ENCODE results near the gene SLC4A2. TPM values are rescaled to one million over a fixed set of nuclear protein-coding genes. Genes with fewer than 3 reads are reported as not detected.

SLC4A2 gene
- total and polyA plus RNA-seq, 4 donors, result 27.5 to 98.8 (median 72.6) TPM

DNA sequence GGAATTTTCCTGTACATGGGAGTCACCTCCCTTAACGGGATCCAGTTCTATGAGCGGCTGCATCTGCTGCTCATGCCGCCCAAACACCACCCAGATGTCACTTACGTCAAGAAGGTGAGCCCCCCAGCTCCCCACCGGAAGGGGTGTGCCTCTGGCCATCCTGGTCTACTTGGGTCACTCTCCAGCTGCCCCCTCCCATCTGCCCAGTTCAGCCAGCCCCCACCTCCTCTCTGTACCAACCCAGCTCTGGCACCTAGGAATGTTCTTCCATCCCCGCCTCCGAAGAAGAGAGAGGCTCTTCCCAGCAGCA, 16.2 kb downstream of the SLC4A2 start:
- Histone ChIP-seq H3K4me3 (ENCODE audit: low read depth in 1 of 3, low read length in 3 of 3) (no peak overlapping the region), H3K36me3 (ENCODE audit: control insufficient read depth in 4 of 4, insufficient read depth in 3 of 4, low read depth in 1 of 4, low read length in 3 of 4) (peaks cover 25 to 59% (median 35%) of the 10 kb centered on the region in 4 donors), H3K9ac (ENCODE audit: low read depth in 1 of 2, low read length in 2 of 2) (no peak overlapping the region), H3K4me1 (ENCODE audit: control insufficient read depth in 4 of 4, insufficient read depth in 4 of 4, low read length in 3 of 4) (peaks cover 8 to 20% (median 14%) of the 10 kb centered on the region in 4 donors), H3K27me3 (ENCODE audit: control insufficient read depth in 4 of 4, insufficient read depth in 4 of 4, low read length in 3 of 4) (no peaks in the 10 kb centered on the region), H3K9me3 (ENCODE audit: control insufficient read depth in 4 of 4, low read length in 3 of 4) (no peaks in the 10 kb centered on the region), H3K27ac (ENCODE audit: low read depth in 1 of 2, low read length in 2 of 2) (no peak overlapping the region)
- 90% methylated on average over 7 of the region's 7 CpGs for WGBS
- no peak for DNase-seq (ENCODE audit: low spot score)
- TF ChIP-seq GABPA (IDR thresholded peaks at IDR 0.05 in 1 of 2, conservative IDR thresholded peaks at IDR 0.05 in 1 of 2) (no peak), RXRA (IDR thresholded peaks at IDR 0.05) (no peak), JUND (IDR thresholded peaks at IDR 0.05) (no peak), YY1 (IDR thresholded peaks at IDR 0.05) (no peak), FOXA1 (IDR thresholded peaks at IDR 0.05) (no peak), FOXA2 (IDR thresholded peaks at IDR 0.05) (no peak), HNF4A (conservative IDR thresholded peaks at IDR 0.05) (no peak), RAD21 (IDR thresholded peaks at IDR 0.05) (no peak)
- TF ChIP-seq, protein P1, sequence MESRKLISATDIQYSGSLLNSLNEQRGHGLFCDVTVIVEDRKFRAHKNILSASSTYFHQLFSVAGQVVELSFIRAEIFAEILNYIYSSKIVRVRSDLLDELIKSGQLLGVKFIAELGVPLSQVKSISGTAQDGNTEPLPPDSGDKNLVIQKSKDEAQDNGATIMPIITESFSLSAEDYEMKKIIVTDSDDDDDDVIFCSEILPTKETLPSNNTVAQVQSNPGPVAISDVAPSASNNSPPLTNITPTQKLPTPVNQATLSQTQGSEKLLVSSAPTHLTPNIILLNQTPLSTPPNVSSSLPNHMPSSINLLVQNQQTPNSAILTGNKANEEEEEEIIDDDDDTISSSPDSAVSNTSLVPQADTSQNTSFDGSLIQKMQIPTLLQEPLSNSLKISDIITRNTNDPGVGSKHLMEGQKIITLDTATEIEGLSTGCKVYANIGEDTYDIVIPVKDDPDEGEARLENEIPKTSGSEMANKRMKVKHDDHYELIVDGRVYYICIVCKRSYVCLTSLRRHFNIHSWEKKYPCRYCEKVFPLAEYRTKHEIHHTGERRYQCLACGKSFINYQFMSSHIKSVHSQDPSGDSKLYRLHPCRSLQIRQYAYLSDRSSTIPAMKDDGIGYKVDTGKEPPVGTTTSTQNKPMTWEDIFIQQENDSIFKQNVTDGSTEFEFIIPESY (IDR thresholded peaks at IDR 0.05), result no peak
- TF ChIP-seq, protein P2, sequence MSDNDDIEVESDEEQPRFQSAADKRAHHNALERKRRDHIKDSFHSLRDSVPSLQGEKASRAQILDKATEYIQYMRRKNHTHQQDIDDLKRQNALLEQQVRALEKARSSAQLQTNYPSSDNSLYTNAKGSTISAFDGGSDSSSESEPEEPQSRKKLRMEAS (IDR thresholded peaks at IDR 0.05), result no peak
- TF ChIP-seq, protein P3, sequence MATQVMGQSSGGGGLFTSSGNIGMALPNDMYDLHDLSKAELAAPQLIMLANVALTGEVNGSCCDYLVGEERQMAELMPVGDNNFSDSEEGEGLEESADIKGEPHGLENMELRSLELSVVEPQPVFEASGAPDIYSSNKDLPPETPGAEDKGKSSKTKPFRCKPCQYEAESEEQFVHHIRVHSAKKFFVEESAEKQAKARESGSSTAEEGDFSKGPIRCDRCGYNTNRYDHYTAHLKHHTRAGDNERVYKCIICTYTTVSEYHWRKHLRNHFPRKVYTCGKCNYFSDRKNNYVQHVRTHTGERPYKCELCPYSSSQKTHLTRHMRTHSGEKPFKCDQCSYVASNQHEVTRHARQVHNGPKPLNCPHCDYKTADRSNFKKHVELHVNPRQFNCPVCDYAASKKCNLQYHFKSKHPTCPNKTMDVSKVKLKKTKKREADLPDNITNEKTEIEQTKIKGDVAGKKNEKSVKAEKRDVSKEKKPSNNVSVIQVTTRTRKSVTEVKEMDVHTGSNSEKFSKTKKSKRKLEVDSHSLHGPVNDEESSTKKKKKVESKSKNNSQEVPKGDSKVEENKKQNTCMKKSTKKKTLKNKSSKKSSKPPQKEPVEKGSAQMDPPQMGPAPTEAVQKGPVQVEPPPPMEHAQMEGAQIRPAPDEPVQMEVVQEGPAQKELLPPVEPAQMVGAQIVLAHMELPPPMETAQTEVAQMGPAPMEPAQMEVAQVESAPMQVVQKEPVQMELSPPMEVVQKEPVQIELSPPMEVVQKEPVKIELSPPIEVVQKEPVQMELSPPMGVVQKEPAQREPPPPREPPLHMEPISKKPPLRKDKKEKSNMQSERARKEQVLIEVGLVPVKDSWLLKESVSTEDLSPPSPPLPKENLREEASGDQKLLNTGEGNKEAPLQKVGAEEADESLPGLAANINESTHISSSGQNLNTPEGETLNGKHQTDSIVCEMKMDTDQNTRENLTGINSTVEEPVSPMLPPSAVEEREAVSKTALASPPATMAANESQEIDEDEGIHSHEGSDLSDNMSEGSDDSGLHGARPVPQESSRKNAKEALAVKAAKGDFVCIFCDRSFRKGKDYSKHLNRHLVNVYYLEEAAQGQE (IDR thresholded peaks at IDR 0.05), result no peak

DNA sequence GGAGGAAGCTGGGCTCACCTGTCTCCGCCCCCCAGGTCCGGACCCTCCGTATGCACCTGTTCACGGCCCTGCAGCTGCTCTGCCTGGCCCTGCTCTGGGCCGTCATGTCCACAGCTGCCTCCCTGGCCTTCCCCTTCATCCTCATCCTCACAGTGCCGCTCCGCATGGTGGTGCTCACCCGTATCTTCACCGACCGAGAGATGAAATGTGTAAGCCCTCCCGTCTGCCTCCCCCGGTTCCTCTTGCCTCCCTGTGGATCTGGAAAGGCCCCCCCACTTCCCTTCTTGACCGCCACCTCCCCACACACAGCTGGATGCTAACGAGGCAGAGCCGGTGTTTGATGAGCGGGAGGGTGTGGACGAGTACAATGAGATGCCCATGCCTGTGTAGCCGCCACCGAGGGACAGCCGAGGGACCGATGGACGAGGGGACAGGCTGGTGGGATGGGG, 16.6 kb downstream of the SLC4A2 start:
- Histone ChIP-seq H3K36me3 (ENCODE audit: control insufficient read depth in 4 of 4, insufficient read depth in 3 of 4, low read depth in 1 of 4, low read length in 3 of 4) (peaks cover 23 to 55% (median 32%) of the 10 kb centered on the region in 4 donors), H3K27ac (ENCODE audit: low read depth in 1 of 2, low read length in 2 of 2) (no peak overlapping the region), H3K9me3 (ENCODE audit: control insufficient read depth in 4 of 4, low read length in 3 of 4) (no peaks in the 10 kb centered on the region), H3K27me3 (ENCODE audit: control insufficient read depth in 4 of 4, insufficient read depth in 4 of 4, low read length in 3 of 4) (no peaks in the 10 kb centered on the region), H3K4me1 (ENCODE audit: control insufficient read depth in 4 of 4, insufficient read depth in 4 of 4, low read length in 3 of 4) (peaks cover 8 to 23% (median 15%) of the 10 kb centered on the region in 4 donors), H3K4me3 (ENCODE audit: low read depth in 1 of 3, low read length in 3 of 3) (no peak overlapping the region), H3K9ac (ENCODE audit: low read depth in 1 of 2, low read length in 2 of 2) (no peak overlapping the region)
- WGBS, result 89% methylated on average over 22 of the region's 22 CpGs
- DNase-seq (ENCODE audit: low spot score), result no peak
- TF ChIP-seq RXRA (IDR thresholded peaks at IDR 0.05) (no peak), EGR1 (IDR thresholded peaks at IDR 0.05; ENCODE audit: low read depth in 2 of 2) (no peak), JUND (IDR thresholded peaks at IDR 0.05) (no peak), GABPA (IDR thresholded peaks at IDR 0.05 in 1 of 2, conservative IDR thresholded peaks at IDR 0.05 in 1 of 2) (no peak), FOXA2 (IDR thresholded peaks at IDR 0.05) (no peak), SP1 (IDR thresholded peaks at IDR 0.05) (no peak), FOXA1 (IDR thresholded peaks at IDR 0.05) (no peak), NR2F2 (IDR thresholded peaks at IDR 0.05) (no peak), RAD21 (IDR thresholded peaks at IDR 0.05) (no peak), TAF1 (conservative IDR thresholded peaks at IDR 0.05) (no peak), HNF4A (conservative IDR thresholded peaks at IDR 0.05) (no peak), HNF4G (IDR thresholded peaks at IDR 0.05) (no peak)
- TF ChIP-seq, protein P4, sequence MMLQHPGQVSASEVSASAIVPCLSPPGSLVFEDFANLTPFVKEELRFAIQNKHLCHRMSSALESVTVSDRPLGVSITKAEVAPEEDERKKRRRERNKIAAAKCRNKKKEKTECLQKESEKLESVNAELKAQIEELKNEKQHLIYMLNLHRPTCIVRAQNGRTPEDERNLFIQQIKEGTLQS (IDR thresholded peaks at IDR 0.05), result no peak
- TF ChIP-seq, protein P2 (IDR thresholded peaks at IDR 0.05), result no peak
- TF ChIP-seq, protein P1 (IDR thresholded peaks at IDR 0.05), result no peak
- TF ChIP-seq, protein P3 (IDR thresholded peaks at IDR 0.05), result no peak
- TF ChIP-seq, protein P5, sequence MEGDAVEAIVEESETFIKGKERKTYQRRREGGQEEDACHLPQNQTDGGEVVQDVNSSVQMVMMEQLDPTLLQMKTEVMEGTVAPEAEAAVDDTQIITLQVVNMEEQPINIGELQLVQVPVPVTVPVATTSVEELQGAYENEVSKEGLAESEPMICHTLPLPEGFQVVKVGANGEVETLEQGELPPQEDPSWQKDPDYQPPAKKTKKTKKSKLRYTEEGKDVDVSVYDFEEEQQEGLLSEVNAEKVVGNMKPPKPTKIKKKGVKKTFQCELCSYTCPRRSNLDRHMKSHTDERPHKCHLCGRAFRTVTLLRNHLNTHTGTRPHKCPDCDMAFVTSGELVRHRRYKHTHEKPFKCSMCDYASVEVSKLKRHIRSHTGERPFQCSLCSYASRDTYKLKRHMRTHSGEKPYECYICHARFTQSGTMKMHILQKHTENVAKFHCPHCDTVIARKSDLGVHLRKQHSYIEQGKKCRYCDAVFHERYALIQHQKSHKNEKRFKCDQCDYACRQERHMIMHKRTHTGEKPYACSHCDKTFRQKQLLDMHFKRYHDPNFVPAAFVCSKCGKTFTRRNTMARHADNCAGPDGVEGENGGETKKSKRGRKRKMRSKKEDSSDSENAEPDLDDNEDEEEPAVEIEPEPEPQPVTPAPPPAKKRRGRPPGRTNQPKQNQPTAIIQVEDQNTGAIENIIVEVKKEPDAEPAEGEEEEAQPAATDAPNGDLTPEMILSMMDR (IDR thresholded peaks at IDR 0.05; ENCODE audit: low read depth, low read length, missing input control), result no peak
